NCI-H82 treated with DMSO at 0.1 percent for 48 hours (cell line): ENCODE results near the gene CASKIN2.

Experiments used
- DNase-seq: peaks from one replicate; lab custom pipeline; 2025; ENCODE audit not compliant: unreplicated experiment; lab: John Stamatoyannopoulos, UW

Gene CASKIN2

DNA sequence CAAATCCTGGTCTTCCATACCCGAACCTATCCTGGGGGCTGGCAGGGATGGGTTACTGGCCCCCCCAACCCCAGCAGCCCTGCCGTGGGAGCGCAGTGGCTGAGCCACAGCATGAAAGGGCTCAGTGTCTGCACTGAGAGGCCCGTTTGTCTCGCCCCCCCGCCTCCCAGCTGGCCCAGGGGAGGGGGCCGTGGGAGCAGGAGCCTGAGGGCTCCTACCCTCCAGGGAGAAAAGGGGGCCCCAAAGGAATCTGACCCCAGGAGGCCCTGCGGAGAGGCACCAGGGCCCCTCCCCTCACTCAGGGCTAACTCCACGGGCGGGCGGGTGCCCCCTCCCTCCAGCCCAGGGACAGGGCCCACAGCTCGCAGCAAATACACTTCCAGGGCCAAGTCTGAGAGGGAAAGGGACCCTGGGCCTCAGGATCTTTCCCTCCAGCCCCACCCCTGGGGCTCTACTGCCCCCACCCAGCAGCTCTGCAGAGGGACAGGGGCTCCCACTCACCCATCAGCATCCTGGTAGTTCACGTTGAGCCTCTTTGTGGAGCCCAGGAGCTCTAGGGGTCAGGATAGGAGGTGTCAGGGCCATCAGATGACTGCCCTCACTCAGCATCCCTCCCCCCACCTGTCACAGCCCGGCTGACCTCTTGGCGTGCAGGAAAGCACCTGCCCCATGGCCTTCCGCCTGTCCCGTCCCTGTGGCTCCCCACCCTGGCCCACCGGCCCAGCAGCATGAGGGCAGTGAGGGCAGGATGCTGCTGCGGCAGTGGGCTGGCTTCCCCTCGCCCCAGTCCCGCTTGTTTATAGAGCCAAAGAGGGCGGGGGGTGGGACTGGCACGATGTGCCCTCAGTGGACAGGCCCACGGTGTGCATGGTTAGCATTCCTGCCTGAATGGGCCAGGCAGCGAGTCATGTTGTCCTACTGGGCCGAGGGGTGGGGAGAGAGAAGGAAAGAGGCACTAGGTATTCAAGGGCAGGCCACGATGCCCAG lies 7.3 kb downstream of the CASKIN2 start:
- DNase-seq = no peak

DNA sequence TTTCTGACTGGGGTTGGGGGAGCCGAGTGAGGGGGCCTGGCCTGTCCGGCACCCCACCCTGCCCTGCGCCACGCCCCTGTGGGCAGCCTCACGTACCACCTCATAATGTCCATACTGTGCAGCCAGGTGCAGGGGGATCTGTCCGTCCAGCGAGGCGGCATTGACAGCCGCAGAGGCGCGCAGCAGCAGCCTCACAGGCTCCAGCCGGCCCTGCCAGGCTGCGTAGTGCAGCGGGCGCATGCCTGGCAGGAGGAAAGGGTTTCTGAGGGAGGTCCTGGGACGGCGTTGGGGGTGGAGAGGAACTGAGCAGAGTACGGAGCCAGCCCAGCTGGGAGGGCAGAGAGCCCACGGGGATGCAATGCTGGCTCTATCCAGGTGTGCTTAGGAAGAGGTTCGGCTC lies 8.4 kb downstream of the CASKIN2 start:
- DNase-seq = no peak

DNA sequence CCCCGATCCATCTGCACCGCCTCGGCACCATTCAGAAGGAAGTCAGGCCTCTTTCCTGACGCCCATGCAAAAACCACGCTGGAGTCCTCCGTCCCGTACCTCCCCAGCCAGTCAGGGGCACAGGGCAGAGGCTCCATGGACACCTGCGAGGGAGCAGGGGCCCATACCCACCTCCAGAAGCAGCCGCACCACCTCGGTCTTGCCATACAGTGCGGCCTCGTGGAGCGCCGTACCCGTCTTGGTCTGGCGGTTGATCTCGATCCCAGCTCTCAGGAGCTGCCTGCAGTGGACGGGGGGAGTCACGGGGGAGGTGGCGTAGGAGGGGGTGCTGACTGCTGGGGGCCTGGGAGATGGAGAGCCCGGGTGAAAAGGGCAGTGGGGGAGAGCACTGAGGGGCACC lies 9.2 kb downstream of the CASKIN2 start:
- no peak for DNase-seq

DNA sequence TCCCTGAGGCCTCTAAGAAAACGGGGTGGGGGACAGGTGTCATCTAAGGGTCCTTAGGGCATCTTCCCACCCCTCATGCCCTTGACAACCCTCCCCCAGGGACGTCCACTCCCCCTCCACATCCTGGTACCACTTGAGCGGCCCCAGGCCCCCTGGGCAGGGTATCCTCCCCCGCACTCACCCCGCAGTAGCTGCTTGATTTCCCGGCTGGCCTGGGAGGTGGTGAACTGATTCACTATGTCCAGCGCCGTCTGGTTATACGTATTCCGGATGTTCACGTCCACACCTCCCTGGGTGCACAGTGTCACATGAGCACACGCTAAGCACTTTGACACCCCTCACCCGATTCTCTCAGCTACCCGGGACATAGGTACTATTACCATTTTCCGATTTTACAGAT lies 9.7 kb downstream of the CASKIN2 start:
- no peak for DNase-seq

DNA sequence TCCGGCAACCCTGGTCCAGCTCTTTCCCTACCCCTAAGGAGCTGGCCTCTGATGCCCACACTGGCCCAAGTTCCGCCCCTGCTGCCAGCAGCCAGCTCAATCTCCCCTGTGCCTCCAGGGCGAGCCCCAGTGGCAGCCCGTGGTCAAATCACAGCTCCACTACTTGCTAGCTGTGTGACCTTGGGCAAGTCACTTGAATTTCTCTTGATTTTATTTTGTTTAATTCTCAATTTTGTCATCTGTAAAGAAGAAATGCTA lies 10.3 kb downstream of the CASKIN2 start:
- DNase-seq = no peak

DNA sequence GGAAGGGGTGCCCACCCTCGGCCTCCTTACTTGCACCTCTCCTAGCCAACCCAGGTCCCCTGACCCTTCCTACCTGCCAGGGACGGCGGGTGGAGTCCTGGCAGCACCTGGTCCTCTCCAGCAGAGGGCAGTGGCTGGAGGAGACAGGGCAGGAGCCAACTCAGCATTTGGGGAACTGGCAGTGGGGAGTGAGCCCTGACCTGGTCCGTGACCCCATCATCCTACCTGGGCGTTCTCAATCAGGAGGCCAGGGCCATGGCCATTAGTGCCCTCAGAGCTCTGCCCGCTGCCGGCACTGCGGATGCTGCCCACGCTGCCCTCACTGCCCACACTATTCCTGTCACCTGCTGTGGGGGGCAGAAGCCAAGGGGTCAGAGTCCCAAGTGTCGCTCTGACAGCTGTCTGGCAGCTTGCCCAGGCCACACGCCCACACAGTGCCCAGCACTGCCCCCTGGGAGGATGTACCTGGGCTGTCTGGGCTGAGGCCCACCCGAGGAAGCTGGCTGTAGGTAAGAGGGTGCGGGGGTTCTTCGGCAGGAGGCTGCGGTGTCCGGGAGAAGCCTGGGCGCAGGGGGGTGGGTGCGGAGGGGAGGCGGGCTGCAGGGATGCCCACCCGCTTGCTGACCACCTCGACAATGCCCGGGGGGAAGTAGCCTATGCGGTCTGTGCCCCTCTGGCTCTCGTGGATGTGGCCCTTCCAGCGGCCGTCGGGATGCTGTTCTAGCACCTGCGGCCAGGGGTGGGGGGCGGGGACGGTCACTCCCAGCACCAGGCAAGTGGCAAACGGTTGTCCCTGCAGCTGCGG lies 10.8 kb downstream of the CASKIN2 start:
- no peak for DNase-seq

DNA sequence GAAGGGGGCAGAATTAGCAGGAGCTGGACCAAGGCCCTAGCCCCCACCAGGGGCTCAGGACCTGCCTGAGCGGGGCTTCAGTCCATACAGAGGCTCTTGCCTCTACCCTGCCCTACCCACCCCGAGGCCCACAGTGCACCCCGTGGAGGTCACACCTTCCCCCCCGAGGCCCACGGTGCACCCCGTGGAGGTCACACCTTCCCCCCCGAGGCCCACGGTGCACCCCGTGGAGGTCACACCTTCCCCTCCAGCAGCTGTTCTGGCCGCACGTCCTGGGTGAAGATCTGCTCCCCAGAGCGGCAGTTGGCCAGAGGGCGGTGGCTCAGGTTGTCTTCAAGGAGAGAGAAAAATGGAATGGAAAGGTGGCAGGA lies 11.4 kb downstream of the CASKIN2 start:
- DNase-seq = no peak

DNA sequence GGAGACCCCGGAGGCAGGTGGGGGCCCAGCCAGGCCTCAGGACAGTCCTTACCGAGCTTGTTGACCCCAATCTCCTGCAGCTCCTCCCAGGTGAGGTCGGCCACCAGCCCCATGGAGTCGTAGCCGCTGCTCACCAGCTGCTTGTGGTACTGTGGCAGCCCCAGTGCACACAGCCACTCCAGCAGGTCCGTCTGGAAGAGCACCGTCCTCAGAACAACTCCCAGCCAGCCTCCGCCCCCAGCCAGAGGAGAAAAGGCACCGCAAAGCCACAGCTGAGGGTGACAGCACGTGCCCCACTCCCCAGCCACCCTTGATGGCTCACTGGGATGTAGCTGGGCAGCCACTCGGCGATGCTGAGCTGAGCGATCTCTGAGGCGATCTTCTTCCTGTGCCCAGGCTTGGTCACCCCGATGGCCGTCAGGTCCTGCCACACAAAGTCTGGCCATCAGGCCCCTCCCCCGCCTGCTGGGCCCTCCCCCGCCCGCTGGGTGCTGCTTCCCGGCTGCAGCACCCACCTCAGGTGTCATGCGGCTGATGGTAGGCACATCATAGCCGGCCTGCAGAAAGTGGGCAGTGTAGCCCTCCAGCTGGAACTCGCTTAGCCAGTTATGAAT lies 11.9 kb downstream of the CASKIN2 start:
- no peak for DNase-seq

DNA sequence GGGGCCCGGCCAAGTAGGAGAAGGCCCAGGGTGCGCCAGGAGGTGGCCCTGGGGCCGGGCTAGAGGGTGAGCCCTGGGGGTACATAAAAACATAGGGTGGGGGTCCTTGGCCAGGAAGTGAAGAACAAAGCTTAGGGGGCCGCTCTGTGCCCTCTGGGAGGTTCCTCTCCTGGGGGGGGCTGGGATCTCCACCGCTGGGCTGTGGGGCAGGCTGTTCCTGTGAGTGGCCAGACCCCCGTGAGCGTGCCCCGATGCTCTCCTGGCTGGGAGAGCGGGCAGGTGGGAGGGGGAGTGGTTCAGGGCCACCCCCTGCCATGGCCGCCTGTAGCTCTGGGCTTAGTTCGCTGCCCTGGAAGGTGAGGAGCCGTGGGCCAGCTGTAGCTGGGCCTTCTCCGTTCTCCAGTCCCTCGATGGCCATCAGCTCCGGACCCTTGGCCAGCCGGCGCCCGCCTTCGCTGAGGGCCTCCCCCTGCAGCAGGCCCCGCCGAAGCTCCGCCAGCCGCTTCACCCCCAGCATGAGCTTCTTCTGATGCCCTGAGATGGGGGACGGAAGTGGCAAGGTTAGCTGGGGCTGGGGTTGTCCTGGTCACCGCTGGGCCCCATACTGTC lies 12.5 kb downstream of the CASKIN2 start:
- no peak for DNase-seq

DNA sequence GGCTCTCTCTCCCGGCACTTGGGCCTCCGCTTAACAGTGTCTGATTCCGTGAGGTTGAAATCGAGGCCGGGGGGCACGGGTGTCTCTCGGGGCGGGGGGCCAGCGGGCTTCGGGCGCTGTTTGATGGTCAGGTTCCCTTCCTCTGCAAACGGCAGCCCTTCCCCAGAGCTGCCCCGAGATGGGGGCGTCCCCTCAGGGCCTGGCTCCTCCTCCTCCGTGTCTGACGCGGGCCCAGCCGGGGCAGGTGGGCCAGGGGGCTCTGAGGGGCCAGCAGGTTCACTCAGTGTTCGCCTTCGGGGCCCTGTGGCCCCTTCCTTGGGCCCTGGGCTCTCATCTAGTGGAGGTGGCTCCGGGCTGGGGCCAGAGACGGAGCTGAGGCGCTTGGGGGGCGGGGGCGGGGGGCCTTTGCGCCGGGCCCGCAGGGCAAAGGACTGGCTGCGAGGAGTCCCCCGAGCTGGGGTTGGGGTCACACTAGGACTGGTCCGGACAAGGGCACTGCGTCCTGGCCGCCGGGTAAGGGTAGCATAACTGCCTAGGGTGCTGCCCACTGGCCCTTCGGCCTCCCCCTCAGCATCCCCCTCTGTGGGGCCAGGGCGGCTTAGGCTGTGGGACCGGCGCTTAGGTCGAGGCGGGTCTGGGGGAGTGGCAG lies 13.1 kb downstream of the CASKIN2 start:
- DNase-seq = no peak

DNA sequence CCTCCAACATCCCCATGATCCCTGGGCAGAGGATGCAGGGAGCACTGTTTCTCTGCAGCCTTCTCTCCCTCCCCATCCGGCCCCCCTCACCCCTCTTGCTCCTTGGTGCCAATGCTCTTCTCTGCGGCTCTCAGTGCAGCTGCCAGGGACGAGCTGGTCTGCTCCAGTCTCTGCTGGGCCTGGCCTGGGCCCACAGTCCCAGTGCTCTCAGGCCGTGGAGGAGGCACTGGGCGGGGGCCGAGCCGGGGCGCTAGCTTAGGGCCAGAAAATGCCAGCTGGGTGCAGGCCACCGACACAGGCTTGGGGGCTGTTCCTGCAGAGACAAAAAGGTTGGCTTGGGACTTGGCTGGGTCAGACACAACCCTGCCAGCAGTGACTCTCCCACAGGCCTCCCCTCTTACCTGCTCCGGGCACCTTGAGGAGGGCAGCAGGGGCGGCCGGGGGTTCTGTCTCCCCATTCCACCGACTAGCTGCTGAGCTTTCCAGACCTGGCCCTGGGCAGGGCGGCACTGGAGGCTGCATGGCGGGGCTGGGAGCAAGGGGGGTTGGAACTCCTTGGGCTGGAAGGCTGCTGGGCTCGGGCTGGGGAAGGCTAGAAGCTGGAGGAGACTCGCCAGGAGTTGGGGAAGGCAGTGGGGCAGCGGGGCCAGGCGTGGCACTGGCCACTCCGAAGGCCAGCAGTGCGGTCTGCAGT lies 13.8 kb downstream of the CASKIN2 start:
- DNase-seq = no peak

DNA sequence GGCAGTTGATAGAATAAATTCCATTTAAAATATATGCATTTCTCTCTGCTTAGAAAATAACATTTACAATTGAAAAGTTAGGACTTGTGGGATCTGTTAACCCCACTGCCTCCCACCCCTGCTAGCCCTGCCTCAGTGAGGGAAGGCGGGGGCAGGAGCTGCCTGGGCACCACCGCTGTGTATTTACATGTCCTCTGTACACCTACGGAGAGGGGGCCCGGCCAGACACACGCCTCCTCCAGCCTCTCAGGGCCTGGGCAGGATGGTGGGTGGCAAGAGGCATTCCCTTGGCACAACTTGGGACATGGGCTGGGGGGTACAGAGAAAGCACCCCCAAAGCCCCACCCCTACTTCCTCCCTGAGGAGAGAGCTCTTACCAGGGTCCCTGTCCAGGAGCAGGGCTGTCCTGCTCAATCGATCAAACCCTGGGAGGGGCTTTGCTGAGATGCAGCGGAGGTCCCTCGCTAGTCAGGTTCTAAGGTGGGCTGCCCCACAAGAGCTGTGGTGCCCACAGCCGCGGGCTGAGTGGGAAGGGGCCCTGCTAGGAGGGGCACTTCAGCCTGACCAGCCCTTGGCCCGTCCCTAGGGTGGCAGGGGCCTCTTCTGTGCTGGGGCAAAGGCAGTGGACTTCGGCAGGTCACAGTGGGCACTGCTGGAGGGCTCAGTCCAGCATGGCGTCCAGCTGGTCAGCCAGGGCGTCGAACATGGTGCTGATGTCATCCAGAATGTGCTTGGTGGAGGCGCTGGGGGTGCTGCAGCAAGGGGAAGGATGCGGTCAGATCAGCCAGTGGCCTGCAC lies 14.7 kb downstream of the CASKIN2 start:
- no peak for DNase-seq

DNA sequence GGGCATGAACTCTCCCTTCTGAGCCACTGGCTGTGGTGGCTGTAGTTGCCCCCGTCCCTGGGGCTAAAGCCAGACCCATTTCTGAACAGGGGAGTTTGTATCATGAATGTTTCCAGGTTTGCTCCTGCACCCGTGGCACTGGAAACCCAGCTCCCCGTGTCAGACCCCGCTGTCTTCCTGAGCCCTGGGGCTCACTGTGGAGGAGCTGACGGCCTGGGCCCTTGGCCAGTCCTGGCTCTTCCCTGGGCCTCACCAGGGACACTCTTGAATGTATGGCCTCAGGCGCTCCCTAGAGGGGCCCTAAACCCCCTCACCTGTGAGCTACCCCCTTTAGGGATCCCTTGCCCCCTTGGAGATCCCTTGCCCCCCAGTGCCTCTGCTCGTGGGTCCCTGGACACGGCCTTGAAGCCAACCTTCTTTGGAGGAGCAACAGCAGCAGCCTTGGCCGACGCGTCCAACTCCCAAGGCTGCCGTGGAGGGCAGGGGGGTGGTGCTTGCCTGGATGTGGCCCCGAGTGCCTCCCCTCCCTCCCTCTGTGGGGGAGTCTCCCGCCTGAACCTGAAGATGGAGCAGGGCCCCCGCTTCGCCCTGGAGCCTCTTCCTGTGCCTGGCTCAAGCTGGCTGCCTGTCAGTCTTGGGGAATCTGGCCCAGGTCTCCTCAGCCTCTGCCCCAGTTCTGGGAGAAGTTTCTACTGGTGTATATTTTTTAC lies 15.9 kb downstream of the CASKIN2 start:
- DNase-seq = no peak

DNA sequence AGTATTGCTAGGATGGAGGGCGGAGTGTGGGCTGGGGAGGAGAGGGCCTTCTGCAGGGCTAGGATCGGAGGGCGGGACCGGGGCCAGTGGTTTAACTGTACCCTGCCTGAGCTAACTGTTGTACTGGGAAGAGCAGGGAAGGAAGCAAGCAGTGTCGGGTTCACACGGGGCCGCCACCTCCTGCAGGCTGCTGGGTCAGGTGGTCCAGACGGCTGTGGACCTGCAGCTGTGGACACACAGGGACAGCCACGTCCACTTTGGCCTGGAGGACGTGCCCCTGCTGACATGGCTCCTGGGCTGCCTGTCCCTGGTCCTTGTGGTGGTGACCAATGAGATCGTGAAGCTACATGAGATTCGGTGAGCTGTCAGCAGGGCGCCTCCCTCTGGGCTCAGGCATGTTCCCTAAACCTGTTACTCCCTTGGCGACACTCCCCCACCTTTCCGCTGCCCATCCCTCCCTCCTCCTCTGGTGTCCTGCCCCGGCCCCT lies 16.6 kb downstream of the CASKIN2 start:
- DNase-seq = no peak

DNA sequence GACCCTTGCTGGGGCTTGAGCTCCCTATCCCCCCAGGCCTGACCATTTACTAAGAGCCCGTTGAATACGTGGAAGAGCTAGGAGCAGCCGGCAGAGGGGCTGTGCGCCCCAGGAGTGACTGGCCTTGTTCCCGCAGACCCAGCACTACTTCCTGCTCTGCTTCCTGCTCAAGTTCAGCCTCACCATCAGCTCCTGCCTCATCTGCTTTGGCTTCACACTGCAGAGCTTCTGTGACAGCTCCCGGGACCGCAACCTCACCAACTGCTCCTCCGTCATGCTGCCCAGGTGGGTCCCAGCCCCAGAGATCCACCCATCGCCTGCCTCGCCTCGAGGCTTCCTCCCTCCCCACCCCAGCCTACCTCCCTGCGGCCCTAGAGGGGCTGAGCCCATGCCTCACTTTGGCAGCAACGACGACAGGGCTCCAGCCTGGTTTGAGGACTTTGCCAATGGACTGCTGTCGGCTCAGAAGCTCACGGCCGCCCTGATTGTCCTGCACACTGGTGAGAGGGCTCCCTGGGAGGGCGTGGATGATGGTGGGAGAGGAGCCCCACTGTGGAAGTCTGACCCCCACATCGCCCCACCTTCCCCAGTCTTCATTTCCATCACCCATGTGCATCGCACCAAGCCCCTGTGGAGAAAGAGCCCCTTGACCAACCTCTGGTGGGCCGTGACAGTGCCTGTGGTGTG lies 17.2 kb downstream of the CASKIN2 start:
- no peak for DNase-seq

DNA sequence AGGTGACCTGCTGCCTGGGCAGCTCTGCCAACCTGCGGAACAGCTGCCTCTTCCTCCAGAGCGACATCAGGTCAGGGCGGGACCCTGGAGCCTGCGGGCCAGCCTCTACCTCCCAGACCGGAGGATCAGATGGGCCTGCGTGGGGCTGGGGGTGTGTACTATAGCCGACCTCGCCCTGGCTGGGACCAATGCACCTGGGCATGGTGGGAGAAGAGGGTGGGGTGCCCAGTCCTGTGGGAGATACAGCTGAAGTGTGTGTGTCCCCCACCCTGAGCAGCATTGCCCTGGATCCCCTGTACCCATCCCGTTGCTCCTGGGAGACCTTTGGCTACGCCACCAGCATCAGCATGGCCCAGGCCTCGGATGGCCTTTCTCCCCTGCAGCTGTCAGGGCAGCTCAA lies 19.3 kb downstream of the CASKIN2 start:
- DNase-seq = no peak

DNA sequence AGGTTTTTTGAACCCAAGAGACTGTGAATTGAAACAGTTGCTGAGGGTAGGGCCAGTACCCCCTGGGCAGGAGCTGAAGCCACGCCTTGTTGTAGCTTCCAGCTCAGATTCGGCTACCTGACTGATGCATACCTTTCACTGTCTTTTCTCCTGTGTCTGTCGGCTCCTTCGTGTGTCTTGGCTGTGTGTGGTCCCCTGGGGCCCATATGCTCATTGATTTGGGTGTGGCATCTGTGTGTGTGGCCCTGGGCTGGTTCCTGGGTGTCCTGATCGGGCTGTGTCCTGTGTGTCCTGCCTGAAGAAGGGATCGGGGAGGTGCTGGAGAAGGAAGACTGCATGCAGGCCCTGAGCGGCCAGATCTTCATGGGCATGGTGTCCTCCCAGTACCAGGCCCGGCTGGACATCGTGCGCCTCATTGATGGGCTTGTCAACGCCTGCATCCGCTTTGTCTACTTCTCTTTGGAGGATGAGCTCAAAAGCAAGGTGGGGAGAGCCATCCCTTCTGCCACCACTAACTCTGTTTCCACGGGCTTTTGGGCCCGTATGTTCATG lies 20.9 kb downstream of the CASKIN2 start:
- no peak for DNase-seq
